Naive B cell (primary cell): ENCODE results near the gene FCN1. TPM values are rescaled to one million over a fixed set of nuclear protein-coding genes. Genes with fewer than 3 reads are reported as not detected.

Experiments
- ATAC-seq, 2 donors: fragments of 150-1000 bp; cut with Tn5 transposase; 2 replicates each; pipeline ENCODE4 v1.10.0; 2021; ENCODE audit warnings: low read depth in 2 of 2, mild to moderate bottlenecking in 2 of 2, moderate library complexity in 2 of 2
- DNase-seq: peaks from one replicate; pipeline ENCODE4 v3.0.0; 2022
- H3K27ac Mint-ChIP-seq, 6 donors: one replicate each; pipeline ENCODE4 v1.8.0; 2020 to 2022; ENCODE audit warnings: mild to moderate bottlenecking in 6 of 6, mixed read lengths in 6 of 6, moderate library complexity in 5 of 6, inconsistent platforms in 2 of 6
- H3K27me3 Mint-ChIP-seq, 3 donors: one replicate each; pipeline ENCODE4 v1.8.0; 2021 to 2022; ENCODE audit warnings: mixed read lengths in 3 of 3, mild to moderate bottlenecking in 1 of 3
- H3K36me3 Mint-ChIP-seq, 2 donors: one replicate each; pipeline ENCODE4 v1.8.0; 2020 to 2022; ENCODE audit warnings: mixed read lengths in 2 of 2, inconsistent platforms in 1 of 2, mild to moderate bottlenecking in 1 of 2
- H3K4me1 Mint-ChIP-seq, 3 donors: one replicate each; pipeline ENCODE4 v1.8.0; 2020 to 2022; ENCODE audit warnings: mixed read lengths in 3 of 3, inconsistent platforms in 1 of 3, mild to moderate bottlenecking in 1 of 3, moderate library complexity in 1 of 3
- H3K4me3 Mint-ChIP-seq, 8 donors: one replicate each; pipeline ENCODE4 v1.8.0; 2020 to 2022; ENCODE audit warnings: mild to moderate bottlenecking in 8 of 8, mixed read lengths in 8 of 8, moderate library complexity in 8 of 8, inconsistent platforms in 2 of 8
- H3K9me3 Mint-ChIP-seq, 7 donors: one replicate each; pipeline ENCODE4 v1.8.0; 2020 to 2022; ENCODE audit warnings: mixed read lengths in 7 of 7, mild to moderate bottlenecking in 5 of 7, inconsistent platforms in 2 of 7, moderate library complexity in 1 of 7
- polyA plus RNA-seq, 6 donors: library from polyadenylated mRNA; unstranded; fragments of 300-500 nt; fragmentation: Illumina TruSeq; gene quantifications; one replicate each; pipeline ENCODE4 v1.2.3, GENCODE V29; 2021; ENCODE audit warnings: low read depth in 6 of 6

The FCN1 gene
- 10 to 100 TPM in 2 of 6 donors, 1 to 10 TPM in 4; 2.6 to 33.1 (median 7.9) TPM for polyA plus RNA-seq

- peaks cover 0 to 19% (median 0%) of the 10 kb centered on the region in 3 donors for H3K4me1 Mint-ChIP-seq
- ATAC-seq: no peak
- H3K27me3 Mint-ChIP-seq: peaks cover 4 to 22% (median 16%) of the 10 kb centered on the region in 3 donors
- H3K4me3 Mint-ChIP-seq: peak within 1 kb of the TSS in 2 of 8 donors; percentile 21 to 44
- peaks cover 11 to 17% of the 10 kb centered on the region in 2 donors for H3K36me3 Mint-ChIP-seq
- H3K9me3 Mint-ChIP-seq: peaks cover 6 to 19% (median 13%) of the 10 kb centered on the region in 7 donors
- no peak for DNase-seq
- H3K27ac Mint-ChIP-seq: no peak within 1 kb of the TSS
Measured at GRCh38 chr9:134917431-134918373, at the start of gene FCN1. Gene FCN1, minus strand, starts transcription at chr9:134917912. Its CDS starts 41 bp downstream, at chr9:134917871.

GRCh38 chr9:134966697-134967546, 49.2 kb upstream of the FCN1 start:
- H3K36me3 Mint-ChIP-seq: no peaks in the 10 kb centered on the region
- no peaks in the 10 kb centered on the region for H3K9me3 Mint-ChIP-seq
- no peaks in the 10 kb centered on the region for H3K4me1 Mint-ChIP-seq
- H3K4me3 Mint-ChIP-seq: no peak overlapping the region
- ATAC-seq (no peak), DNase-seq (no peak)
- peaks cover 2 to 37% (median 23%) of the 10 kb centered on the region in 3 donors for H3K27me3 Mint-ChIP-seq
- no peak overlapping the region for H3K27ac Mint-ChIP-seq

GRCh38 chr9:134966270-134966669, 48.6 kb upstream of the FCN1 start:
- Mint-ChIP-seq H3K4me1 (no peaks in the 10 kb centered on the region), H3K27ac (no peak overlapping the region), H3K4me3 (no peak overlapping the region), H3K9me3 (no peaks in the 10 kb centered on the region), H3K27me3 (peaks cover 0 to 37% (median 28%) of the 10 kb centered on the region in 3 donors), H3K36me3 (no peaks in the 10 kb centered on the region)
- no peak for ATAC-seq
- no peak for DNase-seq

DNA sequence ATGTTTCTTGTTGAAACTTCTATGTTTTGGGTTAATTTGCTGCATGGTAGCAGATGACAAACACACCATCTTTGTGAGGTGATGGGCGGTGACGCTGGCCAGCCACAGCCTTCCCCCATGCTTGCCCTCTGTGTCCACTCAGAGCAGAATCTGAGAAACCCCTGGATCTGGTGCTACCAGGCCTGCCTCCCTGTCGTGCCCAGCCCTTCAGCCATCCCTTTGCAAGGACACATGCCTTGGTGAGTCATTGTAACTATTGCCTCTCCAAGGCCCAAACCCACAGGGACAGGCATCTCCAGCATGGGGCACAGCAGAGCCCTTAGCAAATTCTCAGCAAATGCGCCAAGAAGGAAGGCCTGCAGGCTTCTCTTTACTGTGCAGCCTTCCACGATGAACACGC, 48.1 kb upstream of the FCN1 start:
- H3K27me3 Mint-ChIP-seq: peaks cover 0 to 37% (median 29%) of the 10 kb centered on the region in 3 donors
- no peak overlapping the region for H3K4me3 Mint-ChIP-seq
- no peaks in the 10 kb centered on the region for H3K36me3 Mint-ChIP-seq
- no peaks in the 10 kb centered on the region for H3K9me3 Mint-ChIP-seq
- ATAC-seq (no peak), DNase-seq (no peak)
- H3K27ac Mint-ChIP-seq: no peak overlapping the region
- no peaks in the 10 kb centered on the region for H3K4me1 Mint-ChIP-seq

DNA sequence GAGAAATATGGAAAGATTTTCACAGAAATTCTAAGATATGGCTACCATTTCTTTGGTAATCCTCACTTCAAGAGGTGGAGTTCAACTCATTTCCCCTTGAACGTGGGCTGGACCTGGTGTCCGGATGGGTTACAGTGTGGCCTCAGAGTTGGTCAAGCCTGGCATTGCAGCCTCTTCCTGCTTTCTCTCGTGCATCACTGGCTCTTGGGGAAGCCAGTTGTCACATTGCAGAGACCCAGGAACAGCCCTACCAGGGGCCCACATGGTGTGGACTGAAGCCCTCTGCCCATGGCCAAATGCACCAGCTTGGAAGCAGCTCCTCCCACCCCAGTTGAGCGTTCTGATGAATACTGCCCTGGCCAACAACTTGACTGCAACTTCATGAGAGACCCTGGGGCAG, 47.7 kb upstream of the FCN1 start:
- DNase-seq (no peak), ATAC-seq (no peak)
- Mint-ChIP-seq H3K27me3 (peaks cover 0 to 33% (median 29%) of the 10 kb centered on the region in 3 donors), H3K4me3 (no peak overlapping the region), H3K27ac (peak overlapping the region in 1 of 6 donors; percentile 52), H3K36me3 (no peaks in the 10 kb centered on the region), H3K4me1 (no peaks in the 10 kb centered on the region), H3K9me3 (no peaks in the 10 kb centered on the region)

GRCh38 chr9:134964271-134965055, 46.8 kb upstream of the FCN1 start:
- H3K4me1 Mint-ChIP-seq: no peaks in the 10 kb centered on the region
- no peak for DNase-seq
- no peak for ATAC-seq
- no peak overlapping the region for H3K27ac Mint-ChIP-seq
- H3K9me3 Mint-ChIP-seq: no peaks in the 10 kb centered on the region
- H3K4me3 Mint-ChIP-seq: no peak overlapping the region
- H3K27me3 Mint-ChIP-seq: peaks cover 0 to 24% (median 19%) of the 10 kb centered on the region in 3 donors
- H3K36me3 Mint-ChIP-seq: no peaks in the 10 kb centered on the region

DNA sequence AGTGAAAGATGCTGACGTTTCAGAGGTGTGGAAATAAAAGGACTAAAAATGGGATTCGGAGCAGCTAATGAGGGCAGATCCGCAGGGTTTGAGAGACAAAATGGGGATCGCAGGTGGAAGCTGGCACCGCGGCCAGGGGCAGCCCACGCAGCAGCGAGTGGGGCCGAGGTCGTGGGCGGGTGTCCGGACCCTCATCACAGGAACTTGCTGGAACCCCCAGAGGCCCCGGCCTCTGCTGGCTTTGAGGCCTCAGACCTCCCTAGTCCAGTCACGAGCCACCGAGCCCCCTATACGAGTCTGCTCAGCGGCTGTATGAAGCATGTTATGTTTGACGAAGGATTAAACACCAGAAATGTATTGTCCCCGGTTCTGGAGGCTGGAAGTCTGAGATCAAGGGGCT, 45.8 kb upstream of the FCN1 start:
- Mint-ChIP-seq H3K4me3 (no peak overlapping the region), H3K4me1 (no peaks in the 10 kb centered on the region), H3K9me3 (peaks cover 0 to 3% (median 0%) of the 10 kb centered on the region in 7 donors), H3K36me3 (no peaks in the 10 kb centered on the region), H3K27me3 (peaks cover 0 to 23% (median 18%) of the 10 kb centered on the region in 3 donors), H3K27ac (no peak overlapping the region)
- ATAC-seq (no peak), DNase-seq (no peak)

DNA sequence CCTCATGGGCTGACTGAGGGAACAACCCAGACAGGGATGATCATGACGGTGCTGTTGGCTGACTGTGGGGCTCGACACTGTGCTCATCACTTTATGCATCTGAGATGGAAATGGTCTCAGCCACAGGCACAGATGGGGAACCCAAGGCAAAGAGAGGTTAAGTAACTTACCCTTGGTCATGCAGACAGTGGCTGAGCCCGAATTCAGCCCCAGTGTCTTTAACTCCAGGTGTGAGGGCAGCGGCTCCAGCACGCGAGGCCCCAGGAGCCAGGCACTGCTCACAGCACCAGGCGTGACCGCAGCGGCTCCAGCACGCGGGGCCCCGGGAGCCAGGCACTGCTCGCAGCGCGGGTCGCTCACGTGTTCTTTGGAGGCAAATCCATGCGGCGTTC, 45.3 kb upstream of the FCN1 start:
- peak overlapping the region in 1 of 6 donors; percentile 10 for H3K27ac Mint-ChIP-seq
- ATAC-seq (no peak), DNase-seq (no peak)
- peak overlapping the region in 1 of 8 donors; percentile 42 for H3K4me3 Mint-ChIP-seq
- no peaks in the 10 kb centered on the region for H3K4me1 Mint-ChIP-seq
- peaks cover 0 to 20% (median 18%) of the 10 kb centered on the region in 3 donors for H3K27me3 Mint-ChIP-seq
- no peaks in the 10 kb centered on the region for H3K36me3 Mint-ChIP-seq
- H3K9me3 Mint-ChIP-seq: peaks cover 0 to 4% (median 0%) of the 10 kb centered on the region in 7 donors

DNA sequence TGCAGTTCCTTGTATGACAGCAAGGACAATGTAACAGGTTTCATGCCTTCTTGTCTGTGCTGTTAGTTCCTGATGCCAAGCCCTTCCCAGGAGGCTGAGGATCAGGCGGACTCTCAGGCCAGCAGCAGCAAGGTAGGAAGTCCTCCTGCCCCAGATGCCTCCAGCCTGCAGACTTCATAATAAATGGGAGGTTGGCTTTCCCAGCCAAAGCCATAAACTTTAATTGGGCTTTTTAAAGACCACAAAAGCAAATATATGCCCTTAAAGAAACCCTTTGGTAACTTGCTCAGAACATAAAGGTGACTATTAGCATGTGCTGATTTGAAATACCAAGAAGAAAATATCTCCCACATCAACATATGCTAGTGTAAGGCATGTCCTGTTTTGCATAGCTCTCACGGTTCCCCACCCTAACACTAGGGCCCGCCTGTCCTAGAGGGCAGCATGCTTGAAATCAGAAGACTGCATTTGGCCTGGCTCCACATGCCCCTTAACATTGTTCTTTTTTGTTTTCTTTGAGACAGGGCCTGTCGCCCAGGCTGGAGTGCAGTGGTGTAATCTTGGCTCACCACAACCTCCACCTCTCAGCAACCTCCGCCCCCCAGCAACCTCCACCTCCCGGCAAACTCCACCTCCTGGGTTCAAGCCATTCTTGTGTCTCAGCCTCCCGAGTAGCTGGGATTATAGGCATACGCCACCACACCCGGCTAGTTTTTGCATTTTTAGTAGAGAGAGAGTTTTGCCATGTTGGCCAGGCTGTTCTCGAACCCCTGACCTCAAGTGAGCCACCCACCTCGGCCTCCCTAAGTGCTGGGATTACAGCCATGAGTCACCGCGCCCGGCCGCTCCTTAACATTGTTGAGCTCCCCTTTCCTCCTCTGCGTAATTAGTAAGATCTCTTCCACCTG, 44.6 kb upstream of the FCN1 start:
- ATAC-seq (no peak), DNase-seq (no peak)
- peaks cover 0 to 18% (median 13%) of the 10 kb centered on the region in 3 donors for H3K27me3 Mint-ChIP-seq
- no peaks in the 10 kb centered on the region for H3K36me3 Mint-ChIP-seq
- peaks cover 0 to 4% (median 0%) of the 10 kb centered on the region in 7 donors for H3K9me3 Mint-ChIP-seq
- H3K4me1 Mint-ChIP-seq: no peaks in the 10 kb centered on the region
- peak overlapping the region in 1 of 6 donors; percentile 10 for H3K27ac Mint-ChIP-seq
- peak overlapping the region in 1 of 8 donors; percentile 42 for H3K4me3 Mint-ChIP-seq

GRCh38 chr9:134961331-134962064, 43.8 kb upstream of the FCN1 start:
- Mint-ChIP-seq H3K4me3 (peak overlapping the region in 1 of 8 donors; percentile 56), H3K36me3 (no peaks in the 10 kb centered on the region), H3K9me3 (peaks cover 0 to 4% (median 0%) of the 10 kb centered on the region in 7 donors), H3K27ac (no peak overlapping the region), H3K4me1 (no peaks in the 10 kb centered on the region), H3K27me3 (peaks cover 0 to 18% (median 11%) of the 10 kb centered on the region in 3 donors)
- ATAC-seq (no peak), DNase-seq (no peak)

- Mint-ChIP-seq H3K4me1 (no peaks in the 10 kb centered on the region), H3K4me3 (no peak overlapping the region), H3K36me3 (no peaks in the 10 kb centered on the region), H3K27ac (no peak overlapping the region), H3K27me3 (peaks cover 0 to 18% (median 11%) of the 10 kb centered on the region in 3 donors), H3K9me3 (peaks cover 0 to 4% (median 0%) of the 10 kb centered on the region in 7 donors)
- DNase-seq: no peak
- no peak for ATAC-seq
Measured at GRCh38 chr9:134960701-134961181, 43.0 kb upstream of the FCN1 start.
